ENCODE data around the gene ADGRG4. TPM values are rescaled to one million over a fixed set of nuclear protein-coding genes. Genes with fewer than 3 reads are reported as not detected.

Gene ADGRG4
- total and polyA plus RNA-seq, 2 of the 8 experiments (the other 6 are each of a cell fraction or from before 2014, with no cell fraction given): not detected

- TF ChIP-seq HDAC6 (IDR thresholded peaks at IDR 0.05; ENCODE audit: low read depth, low read length): no peak
- no peak for TF ChIP-seq POLR2A (IDR thresholded peaks at IDR 0.05; ENCODE audit: control extremely low read depth in 1 of 2, low read depth in 2 of 2, low read length in 2 of 2)
These were observed 53.4 kb downstream of the ADGRG4 start (continued) for GRCh38 chrX:136354201-136354600.
